DOHH2 (cell line): ENCODE results near the gene VWF.

Source experiments
- CTCF ChIP-seq: fragments of 200-600 bp; sonication (generic); IDR thresholded peaks from one replicate; pipeline ENCODE4 v1.5.1; 2014; ENCODE audit warnings: antibody characterized with exemption, mild to moderate bottlenecking, low read depth, low read length; ENCODE audit not compliant: poor library complexity, severe bottlenecking
- EZH2phosphoT487 ChIP-seq: fragments of 200-600 bp; sonication (generic); IDR thresholded peaks from 2 replicates; pipeline ENCODE4 v1.6.1; 2017; ENCODE audit warnings: borderline replicate concordance, mild to moderate bottlenecking, antibody characterized with exemption, low read length, moderate library complexity, mixed read lengths

GRCh38 chr12:5907807-5908206, 216.7 kb downstream of the VWF start:
- TF ChIP-seq CTCF (no peak), EZH2phosphoT487 (no peak)
